Neuronal stem cell (in vitro differentiated cells): ENCODE data around the gene PLXDC2.

Experiments used
- DNase-seq: peaks from one replicate; pipeline ENCODE4 v3.0.0-alpha.2; 2013; ENCODE audit warnings: low spot score
- H2AFZ ChIP-seq: one replicate; pipeline ENCODE4 v1.6.1; 2013; ENCODE audit warnings: mild to moderate bottlenecking, low read length, inconsistent platforms
- H2AK5ac ChIP-seq: 2 replicates; pipeline ENCODE4 v1.6.1; 2013; ENCODE audit warnings: low read depth, mild to moderate bottlenecking, inconsistent platforms, low read length, moderate library complexity, mixed read lengths
- H2BK120ac ChIP-seq: 2 replicates; pipeline ENCODE4 v1.6.1; 2013; ENCODE audit warnings: low read depth, mild to moderate bottlenecking, inconsistent platforms, low read length, moderate library complexity, mixed read lengths
- H2BK12ac ChIP-seq: one replicate; pipeline ENCODE4 v1.6.1; 2013; ENCODE audit warnings: low read length, inconsistent platforms
- H2BK15ac ChIP-seq: 2 replicates; pipeline ENCODE4 v1.6.1; 2013; ENCODE audit warnings: mild to moderate bottlenecking, low read length, inconsistent platforms, mixed read lengths
- H2BK5ac ChIP-seq: one replicate; pipeline ENCODE4 v1.6.1; 2013; ENCODE audit warnings: inconsistent platforms, mild to moderate bottlenecking, low read length, moderate library complexity
- H3K14ac ChIP-seq: one replicate; pipeline ENCODE4 v1.6.1; 2013; ENCODE audit warnings: low read length, inconsistent platforms
- H3K18ac ChIP-seq: 2 replicates; pipeline ENCODE4 v1.6.1; 2013; ENCODE audit warnings: low read length, inconsistent platforms
- H3K23ac ChIP-seq: 2 replicates; pipeline ENCODE4 v1.6.1; 2013; ENCODE audit warnings: low read depth, mild to moderate bottlenecking, mixed read lengths, low read length, inconsistent platforms; ENCODE audit not compliant: poor library complexity
- H3K27ac ChIP-seq: replicated peaks from 3 replicates; pipeline ENCODE4 v1.5.1; 2013; ENCODE audit warnings: low read length, inconsistent platforms
- H3K27me3 ChIP-seq, 3 experiments: 2 replicates each; pipeline ENCODE4 v1.6.1; 2013; ENCODE audit warnings: low read length in 3 of 3, mild to moderate bottlenecking in 2 of 3, inconsistent platforms in 1 of 3, low read depth in 1 of 3, mixed read lengths in 1 of 3, moderate library complexity in 1 of 3; ENCODE audit not compliant: control insufficient read depth in 3 of 3, insufficient read depth in 3 of 3
- H3K36me3 ChIP-seq, 2 donors: replicated peaks in 1 of 2; 2 replicates each; pipeline ENCODE4 v1.6.1; 2013; ENCODE audit warnings: low read length in 2 of 2; ENCODE audit not compliant: control insufficient read depth in 2 of 2, insufficient read depth in 2 of 2
- H3K4ac ChIP-seq: 2 replicates; pipeline ENCODE4 v1.6.1; 2013; ENCODE audit warnings: inconsistent platforms, mild to moderate bottlenecking, low read length, moderate library complexity
- H3K4me1 ChIP-seq, 2 donors: 1 replicate in 1 of 2; 2 replicates in 1 of 2; pipeline ENCODE4 v1.6.1; 2013; ENCODE audit warnings: low read length in 2 of 2, low read depth in 1 of 2; ENCODE audit not compliant: control insufficient read depth in 2 of 2, insufficient read depth in 1 of 2
- H3K4me2 ChIP-seq: one replicate; pipeline ENCODE4 v1.6.1; 2013; ENCODE audit warnings: mild to moderate bottlenecking, low read length, inconsistent platforms; ENCODE audit not compliant: insufficient read depth, poor library complexity, severe bottlenecking
- H3K4me3 ChIP-seq, 2 donors: 2 replicates each; pipeline ENCODE4 v1.5.1; 2013; ENCODE audit warnings: low read length in 2 of 2, mild to moderate bottlenecking in 2 of 2, inconsistent platforms in 1 of 2, moderate library complexity in 1 of 2
- H3K79me1 ChIP-seq: one replicate; pipeline ENCODE4 v1.6.1; 2013; ENCODE audit warnings: low read depth, mild to moderate bottlenecking, inconsistent platforms, low read length, moderate library complexity
- H3K9ac ChIP-seq: one replicate; pipeline ENCODE4 v1.6.1; 2013; ENCODE audit warnings: mild to moderate bottlenecking, low read depth, low read length, inconsistent platforms; ENCODE audit not compliant: poor library complexity
- H3K9me3 ChIP-seq, 2 donors: replicated peaks in 1 of 2; 2 replicates each; pipeline versions ENCODE3 to v1.6.1; 2013; ENCODE audit warnings: low read length in 2 of 2, mild to moderate bottlenecking in 2 of 2, inconsistent platforms in 1 of 2, low read depth in 1 of 2, mixed read lengths in 1 of 2, moderate library complexity in 1 of 2; ENCODE audit not compliant: control insufficient read depth in 2 of 2, insufficient read depth in 1 of 2
- H4K8ac ChIP-seq: one replicate; pipeline ENCODE4 v1.6.1; 2013; ENCODE audit warnings: low read depth, mild to moderate bottlenecking, inconsistent platforms, low read length, moderate library complexity
- H4K91ac ChIP-seq: one replicate; pipeline ENCODE4 v1.6.1; 2013; ENCODE audit warnings: low read length, low read depth, mild to moderate bottlenecking, inconsistent platforms; ENCODE audit not compliant: poor library complexity
- WGBS, 2 donors: extraction: QIAGEN DNeasy Blood & Tissue Kit; methylation state at CpG; one replicate each; pipeline ENCODE4 v1.1.7; 2013; ENCODE audit warnings: missing lambda C conversion rate in 2 of 2, mixed read lengths in 1 of 2; ENCODE audit not compliant: insufficient read length in 2 of 2, insufficient replicate concordance in 1 of 2; ENCODE audit errors: extremely low coverage in 2 of 2; 5-methylcytosine and 5-hydroxymethylcytosine counted together

Gene PLXDC2

DNA sequence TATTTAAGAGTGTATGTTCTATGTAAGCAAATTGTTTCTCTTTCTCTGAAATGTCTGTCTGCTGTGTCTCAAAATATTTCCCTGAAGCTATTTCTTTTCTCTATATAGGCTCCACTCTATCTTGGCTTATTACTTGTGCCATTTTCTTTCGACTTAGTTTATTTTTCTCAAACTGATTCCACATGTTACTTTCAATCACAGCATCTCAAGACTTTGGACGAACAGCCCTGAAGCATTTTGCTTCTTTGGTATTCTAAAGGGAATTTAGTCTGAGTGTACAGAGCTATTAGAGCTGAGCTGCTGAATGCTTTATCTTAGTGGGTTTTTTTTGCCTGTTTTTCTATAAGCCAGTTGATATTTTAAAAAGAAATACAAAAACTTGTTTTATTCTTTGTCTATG lies 95.7 kb downstream of the PLXDC2 start:
- H3K79me1 ChIP-seq: no peaks in the 10 kb centered on the region
- H3K9ac ChIP-seq: no peak overlapping the region
- H2BK15ac ChIP-seq: no peak overlapping the region
- no peak overlapping the region for H4K8ac ChIP-seq
- H3K27ac ChIP-seq: no peak overlapping the region
- H3K36me3 ChIP-seq: no peaks in the 10 kb centered on the region
- H3K4ac ChIP-seq: no peak overlapping the region
- H2BK120ac ChIP-seq: no peak overlapping the region
- whole genome bisulfite sequencing, 2 donors: no CpG with 5 or more reads among the region's 2 CpGs
- no peaks in the 10 kb centered on the region for H3K4me1 ChIP-seq
- no peak overlapping the region for H2AK5ac ChIP-seq
- no peak overlapping the region for H3K14ac ChIP-seq
- H2BK12ac ChIP-seq: no peak overlapping the region
- no peak overlapping the region for H3K4me3 ChIP-seq
- H3K9me3 ChIP-seq: no peaks in the 10 kb centered on the region
- no peak overlapping the region for H3K18ac ChIP-seq
- no peaks in the 10 kb centered on the region for H3K27me3 ChIP-seq
- H2AFZ ChIP-seq: no peak overlapping the region
- no peak overlapping the region for H3K23ac ChIP-seq
- no peak overlapping the region for H4K91ac ChIP-seq
- H3K4me2 ChIP-seq: no peak overlapping the region
- no peak for DNase-seq
- H2BK5ac ChIP-seq: no peak overlapping the region

DNA sequence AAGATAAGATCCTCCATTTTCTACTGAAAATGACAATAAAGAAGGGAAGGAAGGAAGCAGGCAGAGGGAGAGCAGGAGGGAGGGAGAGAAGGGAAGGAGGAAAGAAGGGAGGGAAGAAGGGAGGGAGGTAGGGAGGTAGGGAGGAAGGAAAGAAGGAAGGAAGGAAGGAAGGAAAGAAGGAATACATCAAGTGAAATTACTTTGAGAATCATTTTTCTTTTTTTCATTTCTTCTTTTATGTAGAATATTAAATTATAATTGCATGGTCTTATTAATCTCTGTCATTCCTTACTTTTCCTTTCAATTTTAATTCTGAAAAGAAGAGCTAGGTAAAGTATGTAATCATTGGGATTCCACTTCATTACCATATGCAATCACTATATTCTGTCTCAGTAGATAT lies 97.8 kb downstream of the PLXDC2 start:
- Histone ChIP-seq H3K4me1 (peaks cover 3 to 6% of the 10 kb centered on the region in 2 donors), H3K4me3 (no peak overlapping the region), H3K36me3 (no peaks in the 10 kb centered on the region), H3K27me3 (no peaks in the 10 kb centered on the region), H2BK120ac (no peak overlapping the region), H2BK5ac (no peak overlapping the region), H3K18ac (no peak overlapping the region), H3K4me2 (no peak overlapping the region), H2BK15ac (no peak overlapping the region), H3K4ac (no peak overlapping the region), H3K79me1 (no peaks in the 10 kb centered on the region), H4K8ac (no peak overlapping the region), H3K14ac (no peak overlapping the region), H3K27ac (no peak overlapping the region), H2AK5ac (no peak overlapping the region), H2AFZ (no peak overlapping the region), H2BK12ac (no peak overlapping the region), H3K9ac (no peak overlapping the region), H3K23ac (no peak overlapping the region), H4K91ac (no peak overlapping the region), H3K9me3 (no peaks in the 10 kb centered on the region)
- no peak for DNase-seq

DNA sequence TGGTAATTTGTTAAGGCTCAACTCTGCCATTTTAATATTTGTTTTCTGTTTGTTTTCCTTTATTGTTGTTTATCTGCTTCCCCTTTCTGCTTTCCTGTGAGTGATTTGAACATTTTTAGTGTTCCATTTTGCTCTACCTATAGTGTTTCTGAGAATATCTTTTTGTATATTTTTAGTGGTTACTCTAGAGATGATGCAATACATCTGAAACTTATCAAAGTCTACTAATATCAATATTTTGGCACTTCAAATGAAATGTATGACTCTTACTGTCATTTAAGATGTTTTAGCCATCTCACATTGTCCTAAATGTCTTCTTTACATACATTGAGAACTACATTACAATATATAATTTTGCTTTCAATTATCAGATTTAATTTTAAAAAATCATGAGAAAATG lies 98.9 kb downstream of the PLXDC2 start:
- H3K4me1 ChIP-seq: peaks cover 3 to 6% of the 10 kb centered on the region in 2 donors
- no peak overlapping the region for H2BK5ac ChIP-seq
- no peak overlapping the region for H3K18ac ChIP-seq
- H2AFZ ChIP-seq: no peak overlapping the region
- H3K9me3 ChIP-seq: no peaks in the 10 kb centered on the region
- no peaks in the 10 kb centered on the region for H3K27me3 ChIP-seq
- H3K4ac ChIP-seq: no peak overlapping the region
- no peak for DNase-seq
- no peak overlapping the region for H3K4me2 ChIP-seq
- no peak overlapping the region for H2BK12ac ChIP-seq
- H4K8ac ChIP-seq: no peak overlapping the region
- H2AK5ac ChIP-seq: no peak overlapping the region
- no peak overlapping the region for H2BK15ac ChIP-seq
- no peak overlapping the region for H2BK120ac ChIP-seq
- H3K36me3 ChIP-seq: no peaks in the 10 kb centered on the region
- H3K23ac ChIP-seq: no peak overlapping the region
- H3K27ac ChIP-seq: no peak overlapping the region
- no peak overlapping the region for H3K14ac ChIP-seq
- no peak overlapping the region for H3K9ac ChIP-seq
- no peak overlapping the region for H3K4me3 ChIP-seq
- H3K79me1 ChIP-seq: peaks cover 3% of the 10 kb centered on the region
- H4K91ac ChIP-seq: no peak overlapping the region

DNA sequence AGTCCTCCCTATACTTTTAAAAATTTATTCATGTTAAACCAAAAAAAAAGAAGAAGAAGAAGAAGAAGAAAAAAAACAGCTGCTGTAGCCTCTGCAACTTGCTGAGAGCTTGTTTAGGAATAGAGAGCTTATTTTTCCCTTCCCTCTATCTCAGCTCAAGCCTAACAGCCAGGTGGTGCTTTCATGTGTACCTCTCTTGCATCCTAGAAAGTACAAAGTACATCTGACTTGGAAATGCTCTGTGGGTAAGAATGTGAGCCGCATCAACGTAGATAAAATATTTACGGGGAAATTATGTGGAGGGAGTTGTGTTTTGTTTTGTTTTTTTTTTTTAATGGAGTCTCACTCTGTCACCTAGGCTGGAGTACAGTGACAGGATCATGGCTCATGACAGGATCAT lies 99.6 kb downstream of the PLXDC2 start:
- no peak overlapping the region for H2AFZ ChIP-seq
- H3K23ac ChIP-seq: no peak overlapping the region
- H3K4me3 ChIP-seq: no peak overlapping the region
- H3K36me3 ChIP-seq: no peaks in the 10 kb centered on the region
- H3K9ac ChIP-seq: no peak overlapping the region
- H2BK5ac ChIP-seq: no peak overlapping the region
- H2BK12ac ChIP-seq: no peak overlapping the region
- no peak overlapping the region for H3K4ac ChIP-seq
- no peak overlapping the region for H3K18ac ChIP-seq
- 100% methylated on average over 1 to 3 of the region's 3 CpGs for whole genome bisulfite sequencing, 2 donors
- no peak overlapping the region for H2BK120ac ChIP-seq
- no peak for DNase-seq
- no peaks in the 10 kb centered on the region for H3K27me3 ChIP-seq
- H3K9me3 ChIP-seq: no peaks in the 10 kb centered on the region
- H4K8ac ChIP-seq: no peak overlapping the region
- no peak overlapping the region for H3K27ac ChIP-seq
- H2AK5ac ChIP-seq: no peak overlapping the region
- H2BK15ac ChIP-seq: no peak overlapping the region
- no peak overlapping the region for H3K4me2 ChIP-seq
- peaks cover 8% of the 10 kb centered on the region for H3K79me1 ChIP-seq
- peaks cover 3 to 6% of the 10 kb centered on the region in 2 donors for H3K4me1 ChIP-seq
- no peak overlapping the region for H4K91ac ChIP-seq
- no peak overlapping the region for H3K14ac ChIP-seq
